Neural cell (in vitro differentiated cells): ENCODE measurements around the gene NMT1. TPM values are rescaled to one million over a fixed set of nuclear protein-coding genes. Genes with fewer than 3 reads are reported as not detected.

ENCODE experiments used
- H2AFZ ChIP-seq: fragments of 200-600, 300-800 bp; sonication (generic), shearing (Covaris generic); 2 replicates; pipeline ENCODE4 v1.6.0; 2014; ENCODE audit warnings: low read depth, mild to moderate bottlenecking, antibody characterized with exemption, low read length, moderate library complexity
- H3F3A ChIP-seq: fragments of 200-600 bp; shearing (Covaris generic); 2 replicates; pipeline ENCODE4 v1.6.1; 2016; ENCODE audit warnings: mild to moderate bottlenecking, moderate library complexity, mixed read lengths, antibody characterized with exemption, low read length; ENCODE audit not compliant: insufficient read depth, poor library complexity, severe bottlenecking
- H3K27ac ChIP-seq: fragments of 200-600, 300-800 bp; sonication (generic), shearing (Covaris generic); 2 replicates; pipeline ENCODE4 v1.5.1; 2014; ENCODE audit warnings: mild to moderate bottlenecking, low read length, moderate library complexity
- H3K27me3 ChIP-seq: fragments of 300-800, 200-600 bp; sonication (generic), shearing (Covaris generic); 2 replicates; pipeline ENCODE4 v1.6.0; 2014; ENCODE audit warnings: mild to moderate bottlenecking, low read depth, low read length, moderate library complexity; ENCODE audit not compliant: insufficient read depth
- H3K36me3 ChIP-seq: fragments of 300-800, 200-600 bp; sonication (generic), shearing (Covaris generic); 2 replicates; pipeline ENCODE4 v1.5.1; 2014; ENCODE audit warnings: mild to moderate bottlenecking, antibody characterized with exemption, low read length, moderate library complexity; ENCODE audit not compliant: insufficient read depth
- H3K4me2 ChIP-seq: fragments of 300-800, 200-600 bp; sonication (generic), shearing (Covaris generic); 2 replicates; pipeline ENCODE4 v1.6.0; 2014; ENCODE audit warnings: mild to moderate bottlenecking, low read length
- H3K4me3 ChIP-seq: fragments of 300-800, 200-600 bp; sonication (generic), shearing (Covaris generic); 2 replicates; pipeline ENCODE4 v1.5.1; 2014; ENCODE audit warnings: mild to moderate bottlenecking, low read length, moderate library complexity
- H3K79me2 ChIP-seq: fragments of 200-600 bp; shearing (Covaris generic); replicated peaks from 2 replicates; pipeline ENCODE4 v1.6.0; 2014; ENCODE audit warnings: mild to moderate bottlenecking, low read length, moderate library complexity; ENCODE audit not compliant: insufficient read depth
- H3K9ac ChIP-seq: fragments of 300-800, 200-600 bp; sonication (generic), shearing (Covaris generic); 2 replicates; pipeline ENCODE4 v1.6.1; 2016; ENCODE audit warnings: mild to moderate bottlenecking, low read length, mixed read lengths
- H3K9me2 ChIP-seq: fragments of 200-600 bp; shearing (Covaris generic); 2 replicates; pipeline ENCODE4 v1.6.1; 2016; ENCODE audit warnings: mild to moderate bottlenecking, low read length, mixed read lengths; ENCODE audit not compliant: insufficient read depth
- H3K9me3 ChIP-seq: fragments of 200-600, 300-800 bp; sonication (generic), shearing (Covaris generic); 2 replicates; pipeline ENCODE4 v1.6.1; 2016; ENCODE audit warnings: mild to moderate bottlenecking, mixed run types, low read length, moderate library complexity, mixed read lengths
- H4K20me1 ChIP-seq: fragments of 200-600 bp; shearing (Covaris generic); 2 replicates; pipeline ENCODE4 v1.6.1; 2016; ENCODE audit warnings: mild to moderate bottlenecking, mixed run types; ENCODE audit not compliant: insufficient read depth
- EP300 ChIP-seq: fragments of 450-650 bp; conservative IDR thresholded peaks from 2 replicates; pipeline ENCODE4 v1.6.1; 2014; ENCODE audit warnings: antibody characterized with exemption, mild to moderate bottlenecking, moderate library complexity; ENCODE audit not compliant: poor library complexity, severe bottlenecking
- EZH2 ChIP-seq: fragments of 200-600, 300-800 bp; shearing (Covaris generic), sonication (generic); IDR thresholded peaks from 2 replicates; pipeline ENCODE4 v1.6.1; 2014; ENCODE audit warnings: antibody characterized with exemption, low read length, borderline replicate concordance, mild to moderate bottlenecking; ENCODE audit not compliant: insufficient read depth, poor library complexity, severe bottlenecking
- MXI1 ChIP-seq: fragments of 450-650 bp; conservative IDR thresholded peaks from 2 replicates; pipeline ENCODE4 v1.6.1; 2014; ENCODE audit warnings: antibody characterized with exemption, mild to moderate bottlenecking; ENCODE audit not compliant: poor library complexity, severe bottlenecking
- POLR2AphosphoS5 ChIP-seq: IDR thresholded peaks from 2 replicates; pipeline ENCODE4 v1.6.1; 2012
- RAD21 ChIP-seq: fragments of 450-650 bp; conservative IDR thresholded peaks from 2 replicates; pipeline ENCODE4 v1.6.1; 2014; ENCODE audit warnings: antibody characterized with exemption, mild to moderate bottlenecking, moderate library complexity
- SMC3 ChIP-seq: fragments of 450-650 bp; conservative IDR thresholded peaks from 2 replicates; pipeline ENCODE4 v1.6.1; 2014; ENCODE audit warnings: antibody characterized with exemption, mild to moderate bottlenecking, moderate library complexity; ENCODE audit not compliant: poor library complexity
- TAF1 ChIP-seq: IDR thresholded peaks from 2 replicates; pipeline ENCODE4 v1.6.1; 2012; ENCODE audit warnings: low read depth
- polyA plus RNA-seq: library from polyadenylated mRNA; depleted of rRNA; stranded (reverse); fragments of >200 nt; gene quantifications from 2 replicates; pipeline ENCODE4 v1.2.3, GENCODE V29; 2014
- TF ChIP-seq, protein P1 (sequence below): fragments of 450-650 bp; IDR thresholded peaks from 2 replicates; pipeline ENCODE4 v1.5.1; 2014; ENCODE audit warnings: antibody characterized with exemption, mild to moderate bottlenecking, moderate library complexity; ENCODE audit not compliant: poor library complexity, severe bottlenecking
- TF ChIP-seq, protein P2 (sequence below): IDR thresholded peaks from 2 replicates; pipeline ENCODE4 v1.6.1; 2012; ENCODE audit warnings: borderline replicate concordance

The NMT1 gene
- polyA plus RNA-seq, 1 donor from 2014 or later = 23.4 TPM

DNA sequence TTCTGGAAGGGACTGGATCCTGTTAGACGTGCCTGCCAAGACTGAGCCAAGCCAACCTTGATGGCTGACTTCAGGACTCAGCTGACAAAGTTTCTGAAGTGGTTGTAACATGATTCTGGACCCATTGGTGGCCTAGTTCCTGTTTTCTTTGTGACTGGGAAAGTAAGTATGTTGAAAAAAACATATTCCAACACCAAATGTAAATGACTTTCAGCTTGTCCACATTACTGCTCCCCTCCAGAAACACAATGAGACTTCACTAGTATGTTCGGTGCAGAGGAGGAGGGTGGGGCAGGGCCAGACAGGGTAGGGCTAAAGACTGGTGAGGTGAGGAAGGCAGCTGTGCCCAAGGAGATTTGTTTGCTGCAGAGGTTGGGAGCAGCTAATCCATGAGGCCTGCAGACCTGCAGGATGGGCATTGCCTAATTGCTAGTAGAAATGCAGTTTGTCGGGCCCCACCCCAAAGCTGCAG is 26.4 kb downstream of the NMT1 start:
- Histone ChIP-seq H2AFZ (no peak overlapping the region), H3K4me3 (no peak overlapping the region), H3K9ac (no peak overlapping the region), H3K9me2 (no peaks in the 10 kb centered on the region), H3K36me3 (no peaks in the 10 kb centered on the region), H3F3A (no peaks in the 10 kb centered on the region), H3K79me2 (no peaks in the 10 kb centered on the region), H3K4me2 (no peak overlapping the region), H3K27me3 (no peaks in the 10 kb centered on the region), H4K20me1 (no peaks in the 10 kb centered on the region), H3K9me3 (no peaks in the 10 kb centered on the region), H3K27ac (no peak overlapping the region)
- TF ChIP-seq, protein P1, sequence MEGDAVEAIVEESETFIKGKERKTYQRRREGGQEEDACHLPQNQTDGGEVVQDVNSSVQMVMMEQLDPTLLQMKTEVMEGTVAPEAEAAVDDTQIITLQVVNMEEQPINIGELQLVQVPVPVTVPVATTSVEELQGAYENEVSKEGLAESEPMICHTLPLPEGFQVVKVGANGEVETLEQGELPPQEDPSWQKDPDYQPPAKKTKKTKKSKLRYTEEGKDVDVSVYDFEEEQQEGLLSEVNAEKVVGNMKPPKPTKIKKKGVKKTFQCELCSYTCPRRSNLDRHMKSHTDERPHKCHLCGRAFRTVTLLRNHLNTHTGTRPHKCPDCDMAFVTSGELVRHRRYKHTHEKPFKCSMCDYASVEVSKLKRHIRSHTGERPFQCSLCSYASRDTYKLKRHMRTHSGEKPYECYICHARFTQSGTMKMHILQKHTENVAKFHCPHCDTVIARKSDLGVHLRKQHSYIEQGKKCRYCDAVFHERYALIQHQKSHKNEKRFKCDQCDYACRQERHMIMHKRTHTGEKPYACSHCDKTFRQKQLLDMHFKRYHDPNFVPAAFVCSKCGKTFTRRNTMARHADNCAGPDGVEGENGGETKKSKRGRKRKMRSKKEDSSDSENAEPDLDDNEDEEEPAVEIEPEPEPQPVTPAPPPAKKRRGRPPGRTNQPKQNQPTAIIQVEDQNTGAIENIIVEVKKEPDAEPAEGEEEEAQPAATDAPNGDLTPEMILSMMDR = no peak
- TF ChIP-seq MXI1 (no peak), SMC3 (no peak), EP300 (no peak), RAD21 (no peak), TAF1 (no peak), EZH2 (no peak), POLR2AphosphoS5 (no peak)
- TF ChIP-seq, protein P2, sequence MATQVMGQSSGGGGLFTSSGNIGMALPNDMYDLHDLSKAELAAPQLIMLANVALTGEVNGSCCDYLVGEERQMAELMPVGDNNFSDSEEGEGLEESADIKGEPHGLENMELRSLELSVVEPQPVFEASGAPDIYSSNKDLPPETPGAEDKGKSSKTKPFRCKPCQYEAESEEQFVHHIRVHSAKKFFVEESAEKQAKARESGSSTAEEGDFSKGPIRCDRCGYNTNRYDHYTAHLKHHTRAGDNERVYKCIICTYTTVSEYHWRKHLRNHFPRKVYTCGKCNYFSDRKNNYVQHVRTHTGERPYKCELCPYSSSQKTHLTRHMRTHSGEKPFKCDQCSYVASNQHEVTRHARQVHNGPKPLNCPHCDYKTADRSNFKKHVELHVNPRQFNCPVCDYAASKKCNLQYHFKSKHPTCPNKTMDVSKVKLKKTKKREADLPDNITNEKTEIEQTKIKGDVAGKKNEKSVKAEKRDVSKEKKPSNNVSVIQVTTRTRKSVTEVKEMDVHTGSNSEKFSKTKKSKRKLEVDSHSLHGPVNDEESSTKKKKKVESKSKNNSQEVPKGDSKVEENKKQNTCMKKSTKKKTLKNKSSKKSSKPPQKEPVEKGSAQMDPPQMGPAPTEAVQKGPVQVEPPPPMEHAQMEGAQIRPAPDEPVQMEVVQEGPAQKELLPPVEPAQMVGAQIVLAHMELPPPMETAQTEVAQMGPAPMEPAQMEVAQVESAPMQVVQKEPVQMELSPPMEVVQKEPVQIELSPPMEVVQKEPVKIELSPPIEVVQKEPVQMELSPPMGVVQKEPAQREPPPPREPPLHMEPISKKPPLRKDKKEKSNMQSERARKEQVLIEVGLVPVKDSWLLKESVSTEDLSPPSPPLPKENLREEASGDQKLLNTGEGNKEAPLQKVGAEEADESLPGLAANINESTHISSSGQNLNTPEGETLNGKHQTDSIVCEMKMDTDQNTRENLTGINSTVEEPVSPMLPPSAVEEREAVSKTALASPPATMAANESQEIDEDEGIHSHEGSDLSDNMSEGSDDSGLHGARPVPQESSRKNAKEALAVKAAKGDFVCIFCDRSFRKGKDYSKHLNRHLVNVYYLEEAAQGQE = no peak

DNA sequence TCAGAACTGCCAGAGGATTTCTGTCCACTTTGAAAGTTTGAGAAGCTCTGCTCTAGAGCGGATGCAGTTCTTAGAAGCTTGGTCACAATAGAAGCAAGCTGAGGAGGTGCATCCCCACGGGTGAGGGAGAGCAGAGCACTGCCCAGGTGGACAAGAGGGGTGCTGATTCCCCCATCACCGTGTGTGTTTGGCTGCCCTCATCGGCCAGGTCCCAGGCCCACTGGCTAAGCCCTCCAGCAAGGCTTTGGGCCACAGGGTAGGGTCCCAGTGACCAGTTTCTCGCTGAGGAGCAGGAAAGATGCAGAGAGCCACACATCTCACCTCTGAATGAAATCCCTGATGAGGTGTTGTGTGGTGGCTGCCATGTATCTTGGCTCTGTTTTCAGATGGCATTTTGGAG is 26.9 kb downstream of the NMT1 start:
- Histone ChIP-seq H3K27ac (no peak overlapping the region), H3K9me2 (no peaks in the 10 kb centered on the region), H3K9ac (no peak overlapping the region), H3K36me3 (no peaks in the 10 kb centered on the region), H3K9me3 (no peaks in the 10 kb centered on the region), H3K4me3 (no peak overlapping the region), H2AFZ (no peak overlapping the region), H3K4me2 (no peak overlapping the region), H3F3A (no peaks in the 10 kb centered on the region), H3K79me2 (no peaks in the 10 kb centered on the region), H3K27me3 (no peaks in the 10 kb centered on the region), H4K20me1 (no peaks in the 10 kb centered on the region)
- no peak for TF ChIP-seq TAF1
- TF ChIP-seq MXI1 = no peak

DNA sequence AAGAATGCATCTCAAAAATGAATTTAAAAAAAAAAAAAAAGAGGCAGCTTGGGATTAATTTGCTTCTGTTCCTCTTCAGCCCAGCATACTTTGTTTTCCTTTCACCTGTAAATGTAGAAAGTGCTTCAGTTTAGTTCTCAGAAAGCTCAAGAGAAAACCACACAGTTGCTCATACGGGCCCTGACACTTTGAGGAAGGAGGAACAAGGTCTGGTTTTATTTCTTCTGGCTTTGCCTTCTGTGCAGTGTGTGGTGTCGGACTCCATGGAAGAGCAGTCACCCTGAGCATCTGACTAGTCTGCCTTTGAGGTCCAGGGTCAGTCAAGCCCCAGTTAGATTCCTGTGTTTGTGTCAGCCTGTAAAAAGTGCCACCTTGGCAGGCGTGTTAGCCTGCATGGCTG is 27.6 kb downstream of the NMT1 start:
- Histone ChIP-seq H2AFZ (no peak overlapping the region), H4K20me1 (no peaks in the 10 kb centered on the region), H3K4me3 (no peak overlapping the region), H3F3A (no peaks in the 10 kb centered on the region), H3K9ac (no peak overlapping the region), H3K36me3 (no peaks in the 10 kb centered on the region), H3K4me2 (no peak overlapping the region), H3K9me3 (no peaks in the 10 kb centered on the region), H3K9me2 (no peaks in the 10 kb centered on the region), H3K79me2 (no peaks in the 10 kb centered on the region), H3K27ac (no peak overlapping the region), H3K27me3 (no peaks in the 10 kb centered on the region)
- TF ChIP-seq RAD21 (no peak), POLR2AphosphoS5 (no peak)
